ENCODE data around the gene OTULIN. TPM values are rescaled to one million over a fixed set of nuclear protein-coding genes. Genes with fewer than 3 reads are reported as not detected.

The OTULIN gene
- total RNA-seq = 16.5 TPM

DNA sequence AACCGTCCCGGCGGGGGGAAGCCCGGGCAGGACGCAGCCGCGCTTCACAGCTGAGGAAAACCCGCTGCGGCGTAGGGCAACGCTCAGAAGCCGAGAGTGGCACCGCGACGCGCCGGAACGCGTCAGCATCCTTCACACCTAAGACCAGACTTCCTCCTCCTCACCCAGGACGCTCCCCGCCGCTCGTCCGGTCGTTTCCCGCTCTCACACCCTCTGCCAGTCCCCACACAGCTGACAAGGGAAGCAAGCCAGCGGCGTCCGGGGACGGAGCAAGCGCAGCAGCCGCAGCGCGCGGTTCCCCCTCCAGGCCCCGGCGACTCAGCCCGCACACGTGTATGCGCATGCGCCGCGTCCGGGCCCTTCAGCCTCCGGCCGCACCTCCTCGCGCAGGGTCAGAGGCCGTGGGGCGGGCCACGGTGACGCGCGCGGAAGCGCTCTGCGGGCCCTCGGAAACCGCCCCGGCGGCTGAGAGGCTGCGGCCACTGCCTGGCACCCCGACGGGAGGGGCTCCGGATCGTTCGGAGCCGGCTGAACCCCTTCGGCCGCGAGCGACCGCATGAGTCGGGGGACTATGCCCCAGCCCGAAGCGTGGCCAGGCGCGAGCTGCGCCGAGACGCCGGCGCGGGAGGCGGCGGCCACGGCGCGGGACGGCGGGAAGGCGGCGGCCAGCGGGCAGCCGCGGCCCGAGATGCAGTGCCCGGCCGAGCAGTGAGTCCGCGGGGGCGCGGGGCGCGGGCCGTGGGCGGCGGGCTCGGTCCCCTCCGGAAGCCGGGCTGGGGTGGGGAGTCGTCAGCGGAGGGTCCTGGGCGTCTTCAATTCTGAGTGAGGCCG lies at the start of gene OTULIN:
OTULIN (plus strand) TSS at position 449 of the 831 bp plus-strand sequence; CDS start at position 557, 108 bp downstream.

Other genes starting within 250 kb of the OTULIN start
- gene OTULINL, start 82.9 kb upstream of the OTULIN start, total RNA-seq = 9.8 TPM
- gene ANKH, start 207.1 kb downstream of the OTULIN start, total RNA-seq = 21.5 TPM